K562 (cell line): ENCODE results near the gene PPP1R9A. TPM values are rescaled to one million over a fixed set of nuclear protein-coding genes. Genes with fewer than 3 reads are reported as not detected.

Source experiments
- ATAC-seq: fragments of 200-7000 bp; cut with Tn5 transposase; 3 replicates; pipeline ENCODE4 v1.9.1; 2020; ENCODE audit warnings: moderate library complexity
- BruUV-seq: library from RNA; stranded (reverse); fragments of 400-500 nt; replicated peaks from 2 replicates; lab custom pipeline; 2021; lab: Mats Ljungman, UMichigan
- CTCF ChIA-PET: fragments of 300-600 bp; formaldehyde crosslinking; extraction: SDS; loops from one replicate; lab custom pipeline; 2021; ENCODE audit warnings: low intra/inter-chr PET ratio; lab: Yijun Ruan, JAX
- POLR2A ChIA-PET: fragments of 300-600, 350-650 bp; sonication (Branson Sonifier 250); formaldehyde crosslinking; extraction: SDS; loops from one replicate; lab custom pipeline; 2021; ENCODE audit warnings: antibody characterized with exemption, inconsistent platforms; lab: Yijun Ruan, JAX
- DNase-seq, 4 experiments: peaks; one replicate each; pipeline versions ENCODE4 v3.0.0 to v3.0.0-alpha.2; 2011 to 2018; ENCODE audit warnings: low spot score in 3 of 4, mixed read lengths in 3 of 4; ENCODE audit errors: extremely low read depth in 1 of 4
- FAIRE-seq: peaks from 2 replicates; lab custom pipeline; 2011; peaks lifted over from hg19 to GRCh38; lab: Jason Lieb, UNC
- H2AFZ ChIP-seq: 2 replicates; pipeline ENCODE4 v1.6.0; 2011; ENCODE audit warnings: low read depth, low read length, control low read depth, inconsistent platforms
- H3K27ac ChIP-seq: fragments of 200-600 bp; 3 replicates; pipeline ENCODE4 v1.8.0; 2011; ENCODE audit warnings: low read depth, mild to moderate bottlenecking, control low read depth, inconsistent platforms, low read length, moderate library complexity, mixed read lengths; ENCODE audit errors: extremely low read depth
- H3K27me3 ChIP-seq, 2 experiments: fragments of 300-600 bp in 1 of 2; 2 replicates in 1 of 2; 3 replicates in 1 of 2; pipeline versions ENCODE4 v1.6.0 to v1.8.0; 2011; ENCODE audit warnings: inconsistent platforms in 2 of 2, low read length in 2 of 2, mild to moderate bottlenecking in 1 of 2, mixed read lengths in 1 of 2, moderate library complexity in 1 of 2; ENCODE audit not compliant: control insufficient read depth in 2 of 2, insufficient read depth in 2 of 2
- H3K36me3 ChIP-seq: fragments of 300-600 bp; 3 replicates; pipeline ENCODE4 v1.8.0; 2011; ENCODE audit warnings: mild to moderate bottlenecking, low read length, inconsistent platforms; ENCODE audit not compliant: control insufficient read depth, insufficient read depth
- H3K4me1 ChIP-seq, 2 experiments: fragments of 200-600 bp in 1 of 2; replicated peaks in 1 of 2; 2 replicates in 1 of 2; 3 replicates in 1 of 2; pipeline versions ENCODE4 v1.5.1 to v1.8.0; 2011; ENCODE audit warnings: inconsistent platforms in 2 of 2, low read length in 2 of 2, mild to moderate bottlenecking in 1 of 2, mixed read lengths in 1 of 2, moderate library complexity in 1 of 2; ENCODE audit not compliant: control insufficient read depth in 2 of 2, insufficient read depth in 2 of 2
- H3K4me2 ChIP-seq: 2 replicates; pipeline ENCODE4 v1.6.1; 2011; ENCODE audit warnings: low read length, control low read depth, inconsistent platforms, mixed read lengths; ENCODE audit not compliant: insufficient read depth
- H3K4me3 ChIP-seq: fragments of 200-600 bp; sonication (generic), shearing (Covaris generic); 2 replicates; pipeline ENCODE4 v1.5.1; 2016; ENCODE audit warnings: control low read depth, inconsistent platforms
- H3K79me2 ChIP-seq: fragments of 200-600 bp; 3 replicates; pipeline ENCODE4 v1.8.0; 2011; ENCODE audit warnings: low read length, inconsistent platforms; ENCODE audit not compliant: control insufficient read depth, insufficient read depth
- H3K9ac ChIP-seq, 2 experiments: 2 replicates each; pipeline versions ENCODE4 v1.6.0 to v1.6.1; 2011; ENCODE audit warnings: low read depth in 2 of 2, low read length in 2 of 2, control low read depth in 1 of 2, inconsistent platforms in 1 of 2, mild to moderate bottlenecking in 1 of 2, mixed read lengths in 1 of 2; ENCODE audit not compliant: insufficient read depth in 1 of 2
- H3K9me1 ChIP-seq: one replicate; pipeline ENCODE4 v1.6.0; 2011; ENCODE audit warnings: inconsistent platforms, mild to moderate bottlenecking, low read length, moderate library complexity; ENCODE audit not compliant: control insufficient read depth, insufficient read depth
- H3K9me3 ChIP-seq: replicated peaks from 2 replicates; pipeline ENCODE4 v1.5.1; 2011; ENCODE audit warnings: low read depth, low read length, inconsistent platforms; ENCODE audit not compliant: control insufficient read depth, insufficient read depth
- H4K20me1 ChIP-seq: replicated peaks from 2 replicates; pipeline ENCODE4 v1.6.1; 2011; ENCODE audit warnings: low read length, inconsistent platforms, mixed read lengths; ENCODE audit not compliant: control insufficient read depth, insufficient read depth
- CEBPB ChIP-seq: fragments of 450-650 bp; IDR thresholded peaks from 2 replicates; pipeline ENCODE4 v1.6.1; 2016; ENCODE audit warnings: missing genetic modification characterization, missing compliant biosample characterization
- CHD4 ChIP-seq: fragments of 200-600 bp; sonication (generic); IDR thresholded peaks from 3 replicates; pipeline ENCODE4 v1.6.1; 2012; ENCODE audit warnings: low read depth, mild to moderate bottlenecking, mixed read lengths, low read length, inconsistent platforms; ENCODE audit not compliant: insufficient read depth, insufficient replicate concordance, poor library complexity, severe bottlenecking
- CREBBP ChIP-seq: IDR thresholded peaks from one replicate; pipeline ENCODE4 v1.6.1; 2012; ENCODE audit warnings: low read depth, mild to moderate bottlenecking, control low read depth, inconsistent platforms, low read length
- ETS1 ChIP-seq: conservative IDR thresholded peaks from 2 replicates; pipeline ENCODE4 v1.6.1; 2011; ENCODE audit warnings: low read depth, mild to moderate bottlenecking, low read length; ENCODE audit not compliant: control insufficient read depth
- FOSL1 ChIP-seq: fragments of 200-800 bp; sonication (Bioruptor generic); conservative IDR thresholded peaks from 2 replicates; pipeline ENCODE4 v1.6.1; 2016; ENCODE audit warnings: missing genetic modification characterization, missing compliant biosample characterization
- FOXK2 ChIP-seq, 2 experiments: fragments of 450-650 bp; IDR thresholded peaks in 1 of 2; conservative IDR thresholded peaks in 1 of 2; 2 replicates each; pipeline ENCODE4 v1.6.1; 2016; ENCODE audit warnings: low read depth in 2 of 2, mild to moderate bottlenecking in 1 of 2
- NCOA2 ChIP-seq, 2 experiments: fragments of 450-650 bp; IDR thresholded peaks; 2 replicates each; pipeline ENCODE4 v1.6.1; 2018; ENCODE audit warnings: mild to moderate bottlenecking in 2 of 2, moderate library complexity in 1 of 2; ENCODE audit not compliant: partially characterized antibody in 2 of 2
- NEUROD1 ChIP-seq: fragments of 150-350 bp; IDR thresholded peaks from 2 replicates; pipeline ENCODE4 v1.6.1; 2014; ENCODE audit warnings: borderline replicate concordance, low read length, low read depth; ENCODE audit not compliant: partially characterized antibody
- PURB ChIP-seq: sonication (generic); formaldehyde crosslinking; IDR thresholded peaks from 2 replicates; pipeline ENCODE4 v1.9.0; 2021; ENCODE audit warnings: low read depth, mild to moderate bottlenecking, missing genetic modification reagents
- TRIM24 ChIP-seq, 2 experiments: fragments of 450-650 bp; IDR thresholded peaks; 2 replicates each; pipeline ENCODE4 v1.6.1; 2016
- ZBTB33 ChIP-seq: sonication (generic); formaldehyde crosslinking; IDR thresholded peaks from 2 replicates; pipeline ENCODE4 v1.8.1; 2023; ENCODE audit warnings: mild to moderate bottlenecking, missing genetic modification reagents
- ZNF165 ChIP-seq: fragments of 250-450 bp; sonication (Bioruptor Pico); IDR thresholded peaks from 2 replicates; pipeline ENCODE4 v1.4.0; 2020; ENCODE audit warnings: borderline replicate concordance
- ZNF507 ChIP-seq: conservative IDR thresholded peaks from 2 replicates; pipeline ENCODE4 v1.6.1; 2017; ENCODE audit warnings: missing genetic modification characterization, missing compliant biosample characterization
- ZNF583 ChIP-seq: fragments of 250-450 bp; sonication (Bioruptor Pico); IDR thresholded peaks from 2 replicates; pipeline ENCODE4 v1.4.0; 2020
- ZNF668 ChIP-seq: fragments of 250-450 bp; sonication (Bioruptor Pico); IDR thresholded peaks from 2 replicates; pipeline ENCODE4 v1.8.0; 2022; ENCODE audit warnings: mild to moderate bottlenecking, inconsistent platforms
- ZNF77 ChIP-seq: fragments of 250-450 bp; sonication (Bioruptor Pico); IDR thresholded peaks from 2 replicates; pipeline ENCODE4 v1.5.0; 2020
- WGBS: fragments of 100-300 bp; shearing (Covaris generic); methylation state at CpG from one replicate; pipeline ENCODE4 v1.1.6; 2016; ENCODE audit warnings: low coverage, mixed read lengths; ENCODE audit not compliant: insufficient coverage; ENCODE audit errors: missing lambda C conversion rate; 5-methylcytosine and 5-hydroxymethylcytosine counted together
- in situ Hi-C: fragments of 300-500 bp; cut with MboI; formaldehyde crosslinking; loops from 4 replicates; pipeline ENCODE4 v1.15.0; 2018; ENCODE audit warnings: inconsistent platforms, mixed read lengths
- intact Hi-C: fragments of 100-400 bp; cut with micrococcal nuclease; formaldehyde crosslinking; loops from 2 replicates; pipeline ENCODE4 v1.14.2; 2022
- polyA plus RNA-seq, 8 experiments: library from polyadenylated mRNA; depleted of rRNA in 4 of 8; stranded (reverse) in 5 of 8; unstranded in 3 of 8; fragments of >200 nt; fragmentation: Nextera tagmentation in 2 of 8; fragmentation: Illumina TruSeq in 1 of 8; extraction: Ambion mirVana in 2 of 8; extraction: Trizol in 1 of 8; gene quantifications; 2 replicates each; pipeline versions ENCODE4 v1.2.1 to v1.2.3, GENCODE V29; 2011 to 2014; ENCODE audit warnings: inconsistent platforms in 1 of 8, missing spikeins in 1 of 8
- total RNA-seq, 7 experiments: library from RNA; depleted of rRNA in 6 of 7; stranded (reverse); fragments of >200 nt in 6 of 7; fragmentation: Illumina TruSeq in 2 of 7; extraction: Trizol in 2 of 7; gene quantifications; 2 replicates each; pipeline versions ENCODE4 v1.2.1 to v1.2.3, GENCODE V29; 2011 to 2021; ENCODE audit warnings: low replicate concordance in 1 of 7
- TF ChIP-seq, protein P1 (sequence below): fragments of 450-650 bp; formaldehyde crosslinking; IDR thresholded peaks from 2 replicates; pipeline ENCODE4 v1.4.0; 2020; ENCODE audit warnings: mild to moderate bottlenecking, mixed read lengths

The PPP1R9A gene
- total and polyA plus RNA-seq, 9 of the 15 experiments (the other 6 are each of a cell fraction or from before 2014, with no cell fraction given), result 0.24 TPM; not detected in 8

- no peak for TF ChIP-seq CREBBP
- no peak for TF ChIP-seq ZNF507 (tag)
These were observed 306.6 kb downstream of the PPP1R9A start (continued) for GRCh38 chr7:95213809-95214492.

DNA sequence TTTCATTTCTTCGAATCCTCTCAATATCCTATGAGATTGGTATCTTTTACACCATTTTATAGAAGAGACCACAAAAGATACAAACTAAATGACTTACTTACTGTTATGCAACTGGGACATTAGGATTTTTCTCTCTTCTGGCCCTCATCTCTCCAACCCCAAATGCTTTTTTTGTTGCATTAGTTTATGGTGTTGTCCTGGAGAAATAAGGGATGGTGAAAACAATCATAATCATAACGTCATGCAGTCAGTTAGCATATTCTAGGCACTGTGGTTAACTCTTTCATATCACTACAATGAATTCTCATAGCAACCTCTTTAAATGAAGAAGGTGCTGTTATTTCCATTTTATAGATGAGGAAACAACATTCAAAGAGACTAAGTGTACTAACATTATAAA is 312.3 kb downstream of the PPP1R9A start:
- H3K4me1 ChIP-seq, result no peaks in the 10 kb centered on the region
- H3K9me1 ChIP-seq, result no peaks in the 10 kb centered on the region
- intact Hi-C loops (no loop called here), in situ Hi-C loops (no loop called here)
- H3K79me2 ChIP-seq, result no peaks in the 10 kb centered on the region
- no peaks in the 10 kb centered on the region for H3K9me3 ChIP-seq
- H3K27me3 ChIP-seq, result no peaks in the 10 kb centered on the region
- no peak overlapping the region for H2AFZ ChIP-seq
- H3K9ac ChIP-seq, result no peak overlapping the region
- H4K20me1 ChIP-seq, result no peaks in the 10 kb centered on the region
- ChIA-PET POLR2A (no interaction called here), CTCF (no interaction called here)
- no peak overlapping the region for H3K27ac ChIP-seq
- ATAC-seq, result no peak
- H3K4me2 ChIP-seq, result no peak overlapping the region
- FAIRE-seq, result no peak
- 0% methylated on average over 2 of the region's 2 CpGs for WGBS
- BruUV-seq, result no TSS peak
- DNase-seq, result no peak
- no peaks in the 10 kb centered on the region for H3K36me3 ChIP-seq
- no peak overlapping the region for H3K4me3 ChIP-seq
- TF ChIP-seq ETS1 (no peak), ZNF165 (CRISPR knock-in tag) (no peak), TRIM24 (IDR thresholded peaks at IDR 0.05) (no peak), FOSL1 (no peak), ZNF668 (CRISPR knock-in tag) (no peak), PURB (CRISPR knock-in tag) (no peak), FOXK2 (conservative IDR thresholded peaks at IDR 0.05 in 1 of 2, IDR thresholded peaks at IDR 0.05 in 1 of 2; ENCODE audit: low read depth in 2 of 2) (no peak), ZNF583 (CRISPR knock-in tag) (no peak), NEUROD1 (no peak), ZBTB33 (CRISPR knock-in tag) (no peak), CHD4 (no peak), CEBPB (tag) (no peak), ZNF77 (CRISPR knock-in tag) (no peak), NCOA2 (IDR thresholded peaks at IDR 0.05; ENCODE audit: partially characterized antibody in 2 of 2) (no peak)
- TF ChIP-seq, protein P1, sequence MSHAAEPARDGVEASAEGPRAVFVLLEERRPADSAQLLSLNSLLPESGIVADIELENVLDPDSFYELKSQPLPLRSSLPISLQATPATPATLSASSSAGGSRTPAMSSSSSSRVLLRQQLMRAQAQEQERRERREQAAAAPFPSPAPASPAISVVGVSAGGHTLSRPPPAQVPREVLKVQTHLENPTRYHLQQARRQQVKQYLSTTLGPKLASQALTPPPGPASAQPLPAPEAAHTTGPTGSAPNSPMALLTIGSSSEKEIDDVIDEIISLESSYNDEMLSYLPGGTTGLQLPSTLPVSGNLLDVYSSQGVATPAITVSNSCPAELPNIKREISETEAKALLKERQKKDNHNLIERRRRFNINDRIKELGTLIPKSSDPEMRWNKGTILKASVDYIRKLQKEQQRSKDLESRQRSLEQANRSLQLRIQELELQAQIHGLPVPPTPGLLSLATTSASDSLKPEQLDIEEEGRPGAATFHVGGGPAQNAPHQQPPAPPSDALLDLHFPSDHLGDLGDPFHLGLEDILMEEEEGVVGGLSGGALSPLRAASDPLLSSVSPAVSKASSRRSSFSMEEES (CRISPR knock-in tag), result no peak
